Stimulated activated CD8-positive, alpha-beta memory T cell treated with anti-CD3 and anti-CD28 coated beads, Interleukin-15, amount 100 ng/mL, for 4 hours (primary cell): ENCODE data around the gene IL17RD.

ENCODE experiments used
- DNase-seq, 2 donors: peaks; one replicate each; pipeline ENCODE4 v3.0.0-alpha.2; 2020; ENCODE audit warnings: low read depth in 2 of 2

The IL17RD gene

GRCh38 chr3:57164657-57165573 lies at the start of gene IL17RD:
TSS of gene IL17RD (minus strand) at chr3:57165353. CDS start at chr3:57165286, 67 bp downstream.
- DNase-seq, result no peak

GRCh38 chr3:57206423-57206822 lies 41.3 kb upstream of the IL17RD start:
- no peak for DNase-seq

- no peak for DNase-seq
Measured at GRCh38 chr3:57199895-57200297, 34.7 kb upstream of the IL17RD start, which contains the start of gene HESX1. TSS of gene HESX1 (minus strand) at chr3:57199978. CDS start at chr3:57199918, 60 bp downstream.

GRCh38 chr3:57194641-57195040 lies 29.5 kb upstream of the IL17RD start:
- DNase-seq, result no peak

GRCh38 chr3:57192028-57192427 lies 26.9 kb upstream of the IL17RD start:
- no peak for DNase-seq

GRCh38 chr3:57184526-57184925 lies 19.4 kb upstream of the IL17RD start:
- DNase-seq, result no peak

GRCh38 chr3:57179580-57180410 lies 14.6 kb upstream of the IL17RD start:
- no peak for DNase-seq

- DNase-seq, result no peak
Measured at GRCh38 chr3:57176045-57176444, 10.9 kb upstream of the IL17RD start.

GRCh38 chr3:57173687-57174086 lies 8.5 kb upstream of the IL17RD start:
- no peak for DNase-seq

GRCh38 chr3:57170946-57171345 lies 5.8 kb upstream of the IL17RD start:
- no peak for DNase-seq

GRCh38 chr3:57169872-57170623 lies 4.9 kb upstream of the IL17RD start:
- peak; percentile 13 to 17 for DNase-seq

- no peak for DNase-seq
Measured at GRCh38 chr3:57169108-57169507, 4.0 kb upstream of the IL17RD start.

- no peak for DNase-seq
Measured at GRCh38 chr3:57168151-57168550, 3.0 kb upstream of the IL17RD start.

GRCh38 chr3:57166660-57167059 lies 1.5 kb upstream of the IL17RD start:
- DNase-seq, result no peak

GRCh38 chr3:57165641-57166040 lies 488 bp upstream of the IL17RD start:
- DNase-seq, result no peak

- DNase-seq, result no peak
Measured at GRCh38 chr3:57164217-57164656, 916 bp downstream of the IL17RD start.

GRCh38 chr3:57163751-57164150 lies 1.4 kb downstream of the IL17RD start:
- no peak for DNase-seq

- DNase-seq, result no peak
Measured at GRCh38 chr3:57161915-57162314, 3.2 kb downstream of the IL17RD start.

GRCh38 chr3:57160765-57161538 lies 4.2 kb downstream of the IL17RD start:
- DNase-seq, result no peak

- no peak for DNase-seq
Measured at GRCh38 chr3:57160076-57160764, 4.9 kb downstream of the IL17RD start.
